MCF 10A (cell line): ENCODE results near the gene TMEFF2. TPM values are rescaled to one million over a fixed set of nuclear protein-coding genes. Genes with fewer than 3 reads are reported as not detected.

Experiments
- BruUV-seq: library from RNA; stranded (reverse); fragments of 400-500 nt; replicated peaks from 2 replicates; lab custom pipeline; 2021; lab: Mats Ljungman, UMichigan
- CTCF ChIA-PET: fragments of 300-600 bp; sonication (Branson Sonifier 250); formaldehyde crosslinking; extraction: SDS; loops from one replicate; lab custom pipeline; 2021; ENCODE audit warnings: antibody characterized with exemption, inconsistent platforms; lab: Yijun Ruan, JAX
- POLR2A ChIA-PET: fragments of 300-600, 350-650 bp; sonication (Branson Sonifier 250); formaldehyde crosslinking; extraction: SDS; loops from one replicate; lab custom pipeline; 2020; ENCODE audit warnings: antibody characterized with exemption, inconsistent platforms; lab: Yijun Ruan, JAX
- DNase-seq: peaks from one replicate; pipeline ENCODE4 v3.0.0-alpha.2; 2018; ENCODE audit not compliant: unreplicated experiment
- H3K27ac Mint-ChIP-seq: one replicate; pipeline ENCODE4 v1.8.0; 2022; ENCODE audit warnings: mild to moderate bottlenecking, low read depth, mixed read lengths; ENCODE audit not compliant: unreplicated experiment
- H3K27me3 Mint-ChIP-seq: one replicate; pipeline ENCODE4 v1.8.0; 2022; ENCODE audit warnings: mixed read lengths; ENCODE audit not compliant: insufficient read depth, unreplicated experiment
- H3K36me3 Mint-ChIP-seq: one replicate; pipeline ENCODE4 v1.8.0; 2022; ENCODE audit warnings: mild to moderate bottlenecking, moderate library complexity, mixed read lengths; ENCODE audit not compliant: insufficient read depth, unreplicated experiment
- H3K4me1 Mint-ChIP-seq: one replicate; pipeline ENCODE4 v1.8.0; 2022; ENCODE audit warnings: mixed read lengths; ENCODE audit not compliant: insufficient read depth, unreplicated experiment
- H3K4me3 Mint-ChIP-seq: one replicate; pipeline ENCODE4 v1.8.0; 2022; ENCODE audit warnings: mild to moderate bottlenecking, moderate library complexity, mixed read lengths; ENCODE audit not compliant: unreplicated experiment
- H3K9me3 Mint-ChIP-seq: one replicate; pipeline ENCODE4 v1.8.0; 2022; ENCODE audit warnings: mixed read lengths; ENCODE audit not compliant: unreplicated experiment
- CTCF ChIP-seq: fragments of 200-600 bp; IDR thresholded peaks from one replicate; pipeline ENCODE4 v1.8.0; 2022; ENCODE audit warnings: antibody characterized with exemption, mild to moderate bottlenecking; ENCODE audit not compliant: unreplicated experiment
- intact Hi-C: fragments of 100-400 bp; cut with micrococcal nuclease; formaldehyde crosslinking; loops from 2 replicates; pipeline ENCODE4 v1.14.1; 2022
- total RNA-seq: library from RNA; stranded (reverse); gene quantifications from 2 replicates; pipeline ENCODE4 v1.2.3, GENCODE V29; 2022

The TMEFF2 gene
- total RNA-seq, 1 experiment from 2014 or later, result not detected

- Mint-ChIP-seq H3K27me3 (no peaks in the 10 kb centered on the region), H3K27ac (no peak overlapping the region), H3K9me3 (no peaks in the 10 kb centered on the region), H3K4me3 (no peak overlapping the region), H3K36me3 (peaks cover 5% of the 10 kb centered on the region), H3K4me1 (peaks cover 16% of the 10 kb centered on the region)
- CTCF ChIA-PET, result interaction anchor here (0.6 to 1.2 kb wide), 2 partner anchors 8 to 96 kb away, joined by 3 read pairs; no protein-coding TSS in a partner anchor
- TF ChIP-seq CTCF, result no peak
- intact Hi-C loops, result no loop called here
- POLR2A ChIA-PET, result no interaction called here
- no TSS peak for BruUV-seq
- DNase-seq, result no peak
Observed at GRCh38 chr2:191979221-191979730, 215.5 kb downstream of the TMEFF2 start.

GRCh38 chr2:191977754-191978153 is 217.0 kb downstream of the TMEFF2 start:
- no peak for DNase-seq
- no TSS peak for BruUV-seq
- peaks cover 6% of the 10 kb centered on the region for H3K4me1 Mint-ChIP-seq
- TF ChIP-seq CTCF, result no peak
- CTCF ChIA-PET, result interaction anchor here (0.7 kb wide), 2 partner anchors 14 to 1675 kb away, joined by 3 read pairs; no protein-coding TSS in a partner anchor
- intact Hi-C loops, result no loop called here
- H3K27me3 Mint-ChIP-seq, result no peaks in the 10 kb centered on the region
- H3K27ac Mint-ChIP-seq, result no peak overlapping the region
- peaks cover 5% of the 10 kb centered on the region for H3K36me3 Mint-ChIP-seq
- H3K9me3 Mint-ChIP-seq, result no peaks in the 10 kb centered on the region
- POLR2A ChIA-PET, result no interaction called here
- no peak overlapping the region for H3K4me3 Mint-ChIP-seq

GRCh38 chr2:191976436-191976835 is 218.3 kb downstream of the TMEFF2 start:
- CTCF ChIA-PET, result no interaction called here
- H3K27ac Mint-ChIP-seq, result no peak overlapping the region
- no TSS peak for BruUV-seq

GRCh38 chr2:191974676-191975075 is 220.1 kb downstream of the TMEFF2 start:
- H3K36me3 Mint-ChIP-seq, result no peaks in the 10 kb centered on the region
- no peaks in the 10 kb centered on the region for H3K27me3 Mint-ChIP-seq
- ChIA-PET POLR2A (interaction anchor here (1.0 kb wide), 1 partner anchor 28 kb away, joined by 4 read pairs; no protein-coding TSS in a partner anchor), CTCF (no interaction called here)
- TF ChIP-seq CTCF, result no peak
- no peaks in the 10 kb centered on the region for H3K9me3 Mint-ChIP-seq
- DNase-seq, result no peak
- H3K4me1 Mint-ChIP-seq, result no peaks in the 10 kb centered on the region
- H3K27ac Mint-ChIP-seq, result no peak overlapping the region
- BruUV-seq, result no TSS peak
- intact Hi-C loops, result no loop called here
- no peak overlapping the region for H3K4me3 Mint-ChIP-seq

More at GRCh38 chr2:191976436-191976835, 218.3 kb downstream of the TMEFF2 start:
- DNase-seq, result no peak
- Mint-ChIP-seq H3K4me1 (peaks cover 5% of the 10 kb centered on the region), H3K4me3 (no peak overlapping the region), H3K27me3 (no peaks in the 10 kb centered on the region), H3K36me3 (peaks cover 5% of the 10 kb centered on the region), H3K9me3 (no peaks in the 10 kb centered on the region)
- intact Hi-C loops, result no loop called here
- TF ChIP-seq CTCF, result no peak
- POLR2A ChIA-PET, result no interaction called here
